AG09309 (cell line): ENCODE data around the gene ARHGAP40.

ENCODE experiments used
- DNase-seq: peaks from one replicate; pipeline ENCODE4 v3.0.0-alpha.2; 2010; ENCODE audit warnings: low read depth
- H3K4me3 ChIP-seq: 2 replicates; pipeline ENCODE4 v1.5.1; 2011; ENCODE audit warnings: mild to moderate bottlenecking, low read depth, low read length, moderate library complexity; ENCODE audit not compliant: control insufficient read depth
- TF ChIP-seq, protein P1 (sequence below): IDR thresholded peaks from 2 replicates; pipeline ENCODE4 v1.5.1; 2011; ENCODE audit warnings: mild to moderate bottlenecking, low read depth, low read length, inconsistent platforms; ENCODE audit not compliant: insufficient read depth, control insufficient read depth; ENCODE audit errors: missing control alignments

The ARHGAP40 gene

GRCh38 chr20:38599410-38599882 lies 2.2 kb upstream of the ARHGAP40 start:
- TF ChIP-seq, protein P1, sequence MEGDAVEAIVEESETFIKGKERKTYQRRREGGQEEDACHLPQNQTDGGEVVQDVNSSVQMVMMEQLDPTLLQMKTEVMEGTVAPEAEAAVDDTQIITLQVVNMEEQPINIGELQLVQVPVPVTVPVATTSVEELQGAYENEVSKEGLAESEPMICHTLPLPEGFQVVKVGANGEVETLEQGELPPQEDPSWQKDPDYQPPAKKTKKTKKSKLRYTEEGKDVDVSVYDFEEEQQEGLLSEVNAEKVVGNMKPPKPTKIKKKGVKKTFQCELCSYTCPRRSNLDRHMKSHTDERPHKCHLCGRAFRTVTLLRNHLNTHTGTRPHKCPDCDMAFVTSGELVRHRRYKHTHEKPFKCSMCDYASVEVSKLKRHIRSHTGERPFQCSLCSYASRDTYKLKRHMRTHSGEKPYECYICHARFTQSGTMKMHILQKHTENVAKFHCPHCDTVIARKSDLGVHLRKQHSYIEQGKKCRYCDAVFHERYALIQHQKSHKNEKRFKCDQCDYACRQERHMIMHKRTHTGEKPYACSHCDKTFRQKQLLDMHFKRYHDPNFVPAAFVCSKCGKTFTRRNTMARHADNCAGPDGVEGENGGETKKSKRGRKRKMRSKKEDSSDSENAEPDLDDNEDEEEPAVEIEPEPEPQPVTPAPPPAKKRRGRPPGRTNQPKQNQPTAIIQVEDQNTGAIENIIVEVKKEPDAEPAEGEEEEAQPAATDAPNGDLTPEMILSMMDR: no peak
- DNase-seq: no peak
- no peak overlapping the region for H3K4me3 ChIP-seq

DNA sequence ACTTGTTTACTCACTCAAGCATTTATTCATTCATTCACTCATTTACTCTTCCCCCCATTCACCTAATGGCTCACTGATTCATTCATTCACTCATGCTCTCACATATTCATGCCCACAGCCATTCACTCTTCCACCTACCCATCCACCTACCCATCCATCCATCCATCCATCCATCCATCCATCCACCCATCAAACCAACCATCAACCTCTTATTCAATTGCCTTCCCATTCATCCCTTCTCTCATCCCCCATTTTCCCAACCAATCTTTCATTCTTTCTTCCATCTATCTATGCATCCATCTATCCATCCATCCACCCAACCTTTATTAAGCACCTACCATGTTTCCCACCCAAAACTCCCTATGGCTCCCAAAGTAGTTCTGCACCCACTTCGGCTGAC lies 1.6 kb upstream of the ARHGAP40 start:
- TF ChIP-seq, protein P1: no peak
- no peak overlapping the region for H3K4me3 ChIP-seq
- DNase-seq: no peak

- TF ChIP-seq, protein P1: no peak
- no peak for DNase-seq
- H3K4me3 ChIP-seq: no peak overlapping the region
Observed at GRCh38 chr20:38602185-38602581, 574 bp downstream of the ARHGAP40 start.

GRCh38 chr20:38603286-38603685 lies 1.7 kb downstream of the ARHGAP40 start:
- no peak overlapping the region for H3K4me3 ChIP-seq
- DNase-seq: no peak
- TF ChIP-seq, protein P1: no peak

- TF ChIP-seq, protein P1: no peak
- DNase-seq: no peak
- H3K4me3 ChIP-seq: no peak overlapping the region
Observed at GRCh38 chr20:38604873-38605303, 3.3 kb downstream of the ARHGAP40 start.

DNA sequence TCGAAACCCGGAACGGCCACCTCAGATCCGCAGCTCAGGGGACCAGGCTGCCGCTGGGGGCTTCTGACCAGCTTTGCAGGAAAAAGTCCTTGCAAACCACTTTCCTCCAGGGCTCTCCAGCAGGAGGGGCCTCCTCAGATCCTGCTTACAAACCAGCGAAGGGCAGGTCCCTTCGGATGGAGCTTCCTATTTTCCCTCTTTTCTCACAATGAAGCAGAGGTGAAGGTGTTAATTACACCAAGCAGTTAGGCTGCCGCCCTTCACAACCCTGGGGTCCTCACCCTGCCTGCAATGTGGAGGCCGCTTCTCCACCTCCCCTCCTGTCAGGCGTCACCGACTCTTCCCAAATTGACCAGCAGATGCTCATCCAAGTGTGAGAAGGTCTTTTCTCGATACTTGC lies 5.7 kb downstream of the ARHGAP40 start:
- no peak overlapping the region for H3K4me3 ChIP-seq
- TF ChIP-seq, protein P1: no peak
- DNase-seq: no peak

GRCh38 chr20:38608188-38608587 lies 6.6 kb downstream of the ARHGAP40 start:
- TF ChIP-seq, protein P1: no peak
- no peak overlapping the region for H3K4me3 ChIP-seq
- DNase-seq: no peak
